KMS-11 (cell line): ENCODE measurements around the gene TUBE1.
"Not testable (repeated sequence)": the region's sequence is repeated elsewhere in the genome, so short reads cannot be mapped to it uniquely, and the experiment has no call there.

Experiments used
- H2AFZ ChIP-seq: fragments of 200-600 bp; sonication (generic); 2 replicates; pipeline ENCODE4 v1.6.1; 2016; ENCODE audit warnings: antibody characterized with exemption, mixed run types, low read depth
- H3K27ac ChIP-seq: fragments of 200-600 bp; sonication (generic); 2 replicates; pipeline ENCODE4 v1.6.1; 2016; ENCODE audit warnings: mild to moderate bottlenecking, mixed run types
- H3K27me3 ChIP-seq: fragments of 200-600 bp; sonication (generic); 2 replicates; pipeline ENCODE4 v1.6.1; 2017; ENCODE audit warnings: mild to moderate bottlenecking, low read depth, mixed run types, moderate library complexity; ENCODE audit not compliant: insufficient read depth
- H3K36me3 ChIP-seq: fragments of 200-600 bp; sonication (generic); 2 replicates; pipeline ENCODE4 v1.6.1; 2017; ENCODE audit warnings: mild to moderate bottlenecking, mixed run types; ENCODE audit not compliant: insufficient read depth
- H3K4me1 ChIP-seq: fragments of 200-600 bp; sonication (generic); 2 replicates; pipeline ENCODE4 v1.6.1; 2016; ENCODE audit warnings: mild to moderate bottlenecking, low read depth, mixed run types; ENCODE audit not compliant: poor library complexity, severe bottlenecking
- H3K4me2 ChIP-seq: fragments of 200-600 bp; sonication (generic); 2 replicates; pipeline ENCODE4 v1.7.0; 2016; ENCODE audit warnings: mild to moderate bottlenecking, mixed run types
- H3K4me3 ChIP-seq: fragments of 200-600 bp; sonication (generic); IDR thresholded peaks from 2 replicates; pipeline ENCODE4 v1.6.1; 2017; ENCODE audit warnings: low read depth, low read length, mixed read lengths; ENCODE audit not compliant: insufficient read depth
- H3K79me2 ChIP-seq: fragments of 200-600 bp; sonication (generic); 2 replicates; pipeline ENCODE4 v1.6.1; 2016; ENCODE audit warnings: low read depth, mixed run types; ENCODE audit not compliant: insufficient read depth
- H3K9ac ChIP-seq: fragments of 200-600 bp; sonication (generic); 2 replicates; pipeline ENCODE4 v1.6.1; 2016; ENCODE audit warnings: mild to moderate bottlenecking, mixed run types
- H4K20me1 ChIP-seq: fragments of 200-600 bp; sonication (generic); 2 replicates; pipeline ENCODE4 v1.6.1; 2016; ENCODE audit warnings: mild to moderate bottlenecking, mixed run types; ENCODE audit not compliant: insufficient read depth
- TF ChIP-seq, protein P1 (sequence below): fragments of 200-600 bp; sonication (generic); conservative IDR thresholded peaks from 2 replicates; pipeline ENCODE4 v1.6.1; 2017; ENCODE audit warnings: low read depth, mild to moderate bottlenecking, antibody characterized with exemption, low read length, moderate library complexity, mixed read lengths

Gene TUBE1

GRCh38 chr6:112054555-112055190 lies 32.6 kb downstream of the TUBE1 start:
- Histone ChIP-seq H3K79me2 (no peaks in the 10 kb centered on the region), H4K20me1 (no peaks in the 10 kb centered on the region), H3K36me3 (no peaks in the 10 kb centered on the region), H3K9ac (no peak overlapping the region), H3K4me3 (no peak overlapping the region), H3K4me1 (no peaks in the 10 kb centered on the region), H2AFZ (no peak overlapping the region), H3K27me3 (no peaks in the 10 kb centered on the region), H3K27ac (no peak overlapping the region), H3K4me2 (no peak overlapping the region)
- TF ChIP-seq, protein P1, sequence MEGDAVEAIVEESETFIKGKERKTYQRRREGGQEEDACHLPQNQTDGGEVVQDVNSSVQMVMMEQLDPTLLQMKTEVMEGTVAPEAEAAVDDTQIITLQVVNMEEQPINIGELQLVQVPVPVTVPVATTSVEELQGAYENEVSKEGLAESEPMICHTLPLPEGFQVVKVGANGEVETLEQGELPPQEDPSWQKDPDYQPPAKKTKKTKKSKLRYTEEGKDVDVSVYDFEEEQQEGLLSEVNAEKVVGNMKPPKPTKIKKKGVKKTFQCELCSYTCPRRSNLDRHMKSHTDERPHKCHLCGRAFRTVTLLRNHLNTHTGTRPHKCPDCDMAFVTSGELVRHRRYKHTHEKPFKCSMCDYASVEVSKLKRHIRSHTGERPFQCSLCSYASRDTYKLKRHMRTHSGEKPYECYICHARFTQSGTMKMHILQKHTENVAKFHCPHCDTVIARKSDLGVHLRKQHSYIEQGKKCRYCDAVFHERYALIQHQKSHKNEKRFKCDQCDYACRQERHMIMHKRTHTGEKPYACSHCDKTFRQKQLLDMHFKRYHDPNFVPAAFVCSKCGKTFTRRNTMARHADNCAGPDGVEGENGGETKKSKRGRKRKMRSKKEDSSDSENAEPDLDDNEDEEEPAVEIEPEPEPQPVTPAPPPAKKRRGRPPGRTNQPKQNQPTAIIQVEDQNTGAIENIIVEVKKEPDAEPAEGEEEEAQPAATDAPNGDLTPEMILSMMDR = no peak

DNA sequence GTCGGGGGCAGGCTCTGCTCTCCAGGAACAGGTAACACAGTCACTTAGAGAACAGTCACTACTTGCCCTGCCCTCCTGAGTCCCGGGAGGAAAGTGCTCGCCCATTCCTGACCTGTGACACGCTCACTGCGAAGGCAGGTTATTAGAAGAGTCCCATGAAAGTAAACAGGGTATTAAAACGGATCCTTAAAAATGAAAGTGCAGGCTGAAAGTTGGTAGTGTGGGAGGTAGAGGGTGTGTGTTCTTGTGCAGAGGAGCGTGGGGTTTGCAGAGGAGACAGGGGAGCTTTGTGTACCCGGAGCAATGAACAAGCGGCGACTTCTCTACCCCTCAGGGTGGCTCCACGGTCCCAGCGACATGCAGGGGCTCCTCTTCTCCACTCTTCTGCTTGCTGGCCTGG lies 33.3 kb downstream of the TUBE1 start, which contains the start of gene CCN6:
Gene CCN6, plus strand, starts transcription at position 104 of the 400 bp plus-strand sequence. Its CDS starts 254 bp downstream, at position 358.
- Histone ChIP-seq H2AFZ (no peak within 1 kb of the TSS), H3K36me3 (no peaks in the 10 kb centered on the region), H3K27ac (no peak within 1 kb of the TSS), H4K20me1 (no peaks in the 10 kb centered on the region), H3K79me2 (no peaks in the 10 kb centered on the region), H3K27me3 (no peaks in the 10 kb centered on the region), H3K4me1 (no peaks in the 10 kb centered on the region), H3K9ac (no peak within 1 kb of the TSS), H3K4me3 (no peak within 1 kb of the TSS), H3K4me2 (no peak within 1 kb of the TSS)
- TF ChIP-seq, protein P1 = no peak

- H3K9ac ChIP-seq, H3K4me2 ChIP-seq, H2AFZ ChIP-seq, H3K4me3 ChIP-seq, H3K27me3 ChIP-seq, H3K79me2 ChIP-seq, H3K36me3 ChIP-seq, H3K27ac ChIP-seq, H4K20me1 ChIP-seq, H3K4me1 ChIP-seq: not testable (repeated sequence)
These were observed 36.0 kb downstream of the TUBE1 start for GRCh38 chr6:112051251-112051740.

- Histone ChIP-seq H3K27me3 (no peaks in the 10 kb centered on the region), H3K36me3 (no peaks in the 10 kb centered on the region), H3K27ac (no peak overlapping the region), H3K79me2 (no peaks in the 10 kb centered on the region), H3K9ac (no peak overlapping the region), H3K4me3 (no peak overlapping the region), H2AFZ (no peak overlapping the region), H4K20me1 (no peaks in the 10 kb centered on the region), H3K4me2 (no peak overlapping the region), H3K4me1 (no peaks in the 10 kb centered on the region)
- TF ChIP-seq, protein P1 = no peak
These were observed 36.9 kb downstream of the TUBE1 start for GRCh38 chr6:112050429-112050828.

DNA sequence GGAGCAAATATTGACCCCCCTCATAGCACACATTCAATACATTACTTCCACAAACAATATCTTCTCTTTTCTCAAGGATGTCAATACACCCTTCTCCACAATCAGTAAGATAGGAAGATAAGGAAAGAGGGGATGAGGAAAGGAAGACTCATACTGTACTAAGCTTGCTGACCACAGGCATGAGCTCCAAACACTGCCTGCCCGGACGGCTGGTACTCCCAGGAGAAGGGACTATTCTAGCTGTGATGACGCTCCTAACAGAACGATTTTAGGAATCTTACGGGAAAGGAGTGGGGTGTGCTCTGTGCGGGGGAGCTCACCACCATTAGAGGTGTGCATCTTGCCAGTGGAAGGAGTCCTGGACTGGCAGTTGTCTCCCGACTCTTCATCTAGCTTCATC lies 37.3 kb downstream of the TUBE1 start:
- no peaks in the 10 kb centered on the region for H3K4me1 ChIP-seq
- H3K9ac ChIP-seq = no peak overlapping the region
- no peaks in the 10 kb centered on the region for H3K36me3 ChIP-seq
- no peak overlapping the region for H3K4me2 ChIP-seq
- H3K4me3 ChIP-seq = no peak overlapping the region
- no peak overlapping the region for H2AFZ ChIP-seq
- H3K79me2 ChIP-seq = no peaks in the 10 kb centered on the region
- H3K27ac ChIP-seq = no peak overlapping the region
- no peaks in the 10 kb centered on the region for H3K27me3 ChIP-seq
- TF ChIP-seq, protein P1 = no peak
- no peaks in the 10 kb centered on the region for H4K20me1 ChIP-seq
